Fibroblast of villous mesenchyme (primary cell): ENCODE results near the gene ZNF783. TPM values are rescaled to one million over a fixed set of nuclear protein-coding genes. Genes with fewer than 3 reads are reported as not detected.
"Not testable (repeated sequence)": the region's sequence is repeated elsewhere in the genome, so short reads cannot be mapped to it uniquely, and the experiment has no call there.

Experiments used
- DNase-seq: peaks from one replicate; pipeline ENCODE4 v3.0.0-alpha.2; 2010; ENCODE audit warnings: low read depth
- H3K4me3 ChIP-seq: 2 replicates; pipeline ENCODE4 v1.5.1; 2011; ENCODE audit warnings: low read depth, mild to moderate bottlenecking, low read length
- CTCF ChIP-seq: IDR thresholded peaks from 2 replicates; pipeline ENCODE4 v1.5.1; 2012; ENCODE audit warnings: low read depth, mild to moderate bottlenecking, low read length; ENCODE audit not compliant: insufficient read depth
- total RNA-seq: library from RNA; depleted of rRNA; stranded (reverse); fragments of >200 nt; gene quantifications from 2 replicates; pipeline ENCODE4 v1.2.3, GENCODE V29; 2012

ZNF783 gene
- total RNA-seq, 1 donor: 8.6 TPM

GRCh38 chr7:149317496-149317895, 55.5 kb downstream of the ZNF783 start:
- no peak overlapping the region for H3K4me3 ChIP-seq
- no peak for TF ChIP-seq CTCF
- DNase-seq: no peak

DNA sequence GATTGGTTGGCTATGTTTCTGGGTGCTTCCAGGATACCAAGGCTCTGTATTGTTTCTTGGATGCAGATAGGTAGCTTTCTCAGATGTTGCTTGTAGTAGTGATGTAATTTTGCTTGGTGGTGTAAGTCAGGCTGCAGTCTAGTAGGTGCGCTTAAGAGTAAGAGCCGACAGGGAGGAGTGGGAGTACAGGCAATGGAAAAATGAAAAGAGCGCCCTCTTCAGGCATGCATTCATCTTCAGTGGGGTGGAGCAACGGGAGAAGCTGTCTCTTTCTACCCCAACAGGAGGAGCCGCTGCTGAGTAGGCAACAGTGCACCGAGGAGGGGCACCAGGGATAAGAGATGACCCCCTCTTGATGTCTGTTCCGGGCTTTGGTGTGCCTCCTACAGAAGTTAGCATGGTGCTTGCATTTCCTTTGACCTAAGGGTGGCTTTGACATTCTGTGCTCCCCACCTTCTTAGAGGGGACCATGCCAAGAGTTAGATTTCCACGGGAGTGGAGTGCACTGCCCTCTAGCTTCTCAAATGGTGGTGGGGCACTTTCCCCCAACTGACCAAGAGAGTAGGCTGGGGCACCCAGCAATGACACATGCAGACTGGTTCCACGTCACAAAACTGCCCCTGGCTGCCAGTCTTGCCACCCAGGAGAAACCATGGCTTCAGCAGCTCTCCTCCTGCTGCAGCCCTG, 56.1 kb downstream of the ZNF783 start:
- no peak for DNase-seq
- H3K4me3 ChIP-seq: no peak overlapping the region
- TF ChIP-seq CTCF: no peak

DNA sequence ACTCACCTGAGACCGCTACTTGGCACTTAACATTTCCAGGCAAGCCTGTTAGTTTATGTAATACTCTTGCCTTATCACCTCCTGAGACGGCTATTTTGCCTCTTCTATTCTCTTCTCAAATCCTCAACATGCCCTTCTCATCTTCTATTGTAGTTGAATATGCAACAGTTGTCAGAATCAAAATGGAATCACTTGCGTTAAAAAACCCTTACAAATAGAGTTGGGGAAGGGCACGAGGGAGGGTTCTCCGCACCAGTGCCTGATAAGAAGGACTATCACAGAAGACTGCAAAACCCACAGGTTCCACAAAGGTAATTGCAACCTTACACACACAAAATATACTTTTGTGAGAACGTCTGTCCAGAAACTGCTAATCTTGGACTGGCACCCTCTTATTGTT, 57.4 kb downstream of the ZNF783 start:
- TF ChIP-seq CTCF: no peak
- no peak overlapping the region for H3K4me3 ChIP-seq
- no peak for DNase-seq

DNA sequence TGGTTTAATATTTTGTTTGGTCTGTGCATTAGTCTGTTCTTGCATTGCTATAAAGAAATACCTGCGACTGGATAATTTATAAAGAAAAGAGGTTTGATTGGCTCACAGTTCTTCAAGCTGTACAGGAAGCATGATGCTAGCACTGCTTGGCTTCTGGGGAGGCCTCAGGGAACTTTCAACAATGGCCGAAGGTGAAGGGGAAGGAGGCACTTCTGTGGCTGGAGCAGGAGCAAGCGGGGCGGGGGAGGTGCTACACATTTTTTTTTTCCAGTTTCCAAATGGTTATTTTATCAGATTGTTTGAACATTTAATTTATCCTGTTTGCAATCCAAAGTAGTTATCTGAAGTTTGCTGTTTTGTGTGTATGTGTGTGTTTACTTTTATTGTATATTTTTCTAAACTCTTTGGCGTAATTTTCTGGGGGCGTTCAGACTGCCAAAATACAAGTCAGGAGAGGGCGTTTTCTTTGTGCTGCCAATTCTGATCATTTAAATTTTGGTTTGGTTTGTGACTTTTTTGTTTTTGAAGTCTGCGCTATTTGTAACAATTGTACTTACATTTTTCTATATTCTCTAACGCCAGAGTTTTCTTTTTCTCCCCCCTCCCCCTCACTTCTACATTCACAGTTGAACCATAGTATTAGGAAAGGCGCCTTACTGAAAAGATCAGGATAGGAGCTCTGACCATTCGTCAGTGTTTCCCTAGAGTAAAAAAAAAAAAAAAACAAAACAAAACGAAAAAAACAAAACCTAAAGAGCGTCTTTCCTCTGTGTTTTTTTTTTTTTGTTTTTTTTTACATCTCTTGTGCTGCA, 58.5 kb downstream of the ZNF783 start:
- no peak for DNase-seq
- H3K4me3 ChIP-seq: peak overlapping the region; percentile 34
- no peak for TF ChIP-seq CTCF

DNA sequence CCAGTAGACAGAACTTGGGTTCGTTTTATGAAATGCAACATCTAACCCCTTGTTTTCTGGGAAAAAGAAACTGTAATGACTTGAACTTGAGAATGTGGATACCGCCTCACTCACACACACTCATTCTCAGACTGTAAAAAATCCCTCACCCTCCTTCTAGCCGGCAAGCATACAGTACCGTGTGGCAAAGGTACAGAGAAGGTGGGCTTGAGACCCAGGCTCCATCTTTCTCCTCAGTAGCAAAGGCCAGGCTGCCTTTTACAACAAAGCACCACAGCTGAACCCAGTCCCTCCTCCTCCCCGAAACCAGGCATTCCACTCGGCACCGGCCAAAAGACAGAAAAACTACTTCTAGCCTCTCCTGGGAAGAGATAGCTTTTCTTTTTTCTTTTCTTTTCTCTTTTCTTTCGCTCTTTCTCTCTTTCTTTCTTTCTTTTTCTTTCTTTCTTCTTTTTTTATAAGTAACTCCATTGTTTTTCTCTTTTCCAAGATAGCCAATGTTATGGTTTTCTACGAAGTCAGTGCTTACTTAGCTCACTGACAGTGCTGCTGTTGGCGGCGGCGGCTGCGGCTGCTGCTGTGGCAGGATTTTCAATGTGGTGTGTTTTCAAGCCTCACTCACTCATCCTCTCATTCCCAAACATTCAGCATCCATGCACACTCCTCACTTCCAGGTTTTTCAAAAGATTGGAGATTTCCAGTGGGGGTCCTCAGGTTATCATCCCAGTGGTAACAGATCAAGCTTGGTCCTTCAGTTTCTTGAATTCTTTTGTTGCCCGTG, 59.3 kb downstream of the ZNF783 start:
- not testable (repeated sequence) for DNase-seq
- peak overlapping the region; percentile 54 for H3K4me3 ChIP-seq

DNA sequence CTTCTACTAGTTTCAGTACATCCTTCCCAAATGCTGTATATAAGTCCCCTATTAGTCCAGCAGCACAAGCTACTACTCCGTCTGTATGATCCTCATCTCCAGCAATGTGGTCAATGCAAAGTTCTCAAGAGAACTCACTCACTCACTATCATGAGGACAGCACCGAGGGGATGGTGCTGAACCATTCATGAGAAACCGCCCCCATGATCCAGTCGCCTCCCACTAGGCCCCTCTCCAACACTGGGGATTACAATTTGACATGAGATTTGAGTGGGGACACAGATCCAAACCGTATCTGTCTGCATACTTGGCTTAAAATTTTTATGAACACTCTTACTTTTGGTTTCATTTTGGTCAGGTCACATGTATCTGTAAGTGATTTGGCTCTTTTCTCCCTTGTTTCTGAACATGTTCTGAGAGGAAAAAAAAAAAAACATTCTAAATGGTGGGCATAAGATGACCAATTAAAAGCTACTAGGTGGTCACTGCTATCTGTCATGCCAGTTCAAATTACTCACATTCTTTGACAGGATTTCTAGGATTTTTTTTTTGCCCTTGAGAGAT, 60.1 kb downstream of the ZNF783 start:
- H3K4me3 ChIP-seq: peak overlapping the region; percentile 54
- peak; percentile 62 for DNase-seq
- TF ChIP-seq CTCF: no peak

DNA sequence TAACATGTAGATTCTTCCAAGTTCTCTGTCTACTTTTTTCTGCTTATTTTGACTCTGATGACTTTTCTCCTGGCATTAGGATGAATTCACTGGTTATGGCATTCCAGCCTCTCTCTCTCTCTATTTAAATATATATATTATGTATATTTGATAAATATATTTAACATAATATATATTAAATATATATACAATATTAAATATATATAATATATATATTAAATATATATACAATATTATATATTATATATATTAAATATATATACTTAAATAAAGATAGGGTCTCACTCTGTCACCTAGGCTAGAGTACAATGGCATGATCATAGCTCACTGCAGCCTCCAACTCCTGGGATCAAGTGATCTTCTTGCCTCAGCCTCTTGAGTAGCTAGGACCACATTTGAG, 60.7 kb downstream of the ZNF783 start:
- DNase-seq: no peak
- no peak overlapping the region for H3K4me3 ChIP-seq
- no peak for TF ChIP-seq CTCF
